Epithelial cell of prostate (primary cell): Measurements from ENCODE around the gene ARMH3.
"Not testable (repeated sequence)": the region's sequence is repeated elsewhere in the genome, so short reads cannot be mapped to it uniquely, and the experiment has no call there.

Experiments
- DNase-seq: peaks from one replicate; pipeline ENCODE4 v3.0.0-alpha.2; 2011; ENCODE audit warnings: low read depth, low spot score
- H3K27ac ChIP-seq: fragments of 450-650 bp; 2 replicates; pipeline ENCODE4 v1.5.1; 2017; ENCODE audit warnings: mild to moderate bottlenecking

Gene ARMH3

DNA sequence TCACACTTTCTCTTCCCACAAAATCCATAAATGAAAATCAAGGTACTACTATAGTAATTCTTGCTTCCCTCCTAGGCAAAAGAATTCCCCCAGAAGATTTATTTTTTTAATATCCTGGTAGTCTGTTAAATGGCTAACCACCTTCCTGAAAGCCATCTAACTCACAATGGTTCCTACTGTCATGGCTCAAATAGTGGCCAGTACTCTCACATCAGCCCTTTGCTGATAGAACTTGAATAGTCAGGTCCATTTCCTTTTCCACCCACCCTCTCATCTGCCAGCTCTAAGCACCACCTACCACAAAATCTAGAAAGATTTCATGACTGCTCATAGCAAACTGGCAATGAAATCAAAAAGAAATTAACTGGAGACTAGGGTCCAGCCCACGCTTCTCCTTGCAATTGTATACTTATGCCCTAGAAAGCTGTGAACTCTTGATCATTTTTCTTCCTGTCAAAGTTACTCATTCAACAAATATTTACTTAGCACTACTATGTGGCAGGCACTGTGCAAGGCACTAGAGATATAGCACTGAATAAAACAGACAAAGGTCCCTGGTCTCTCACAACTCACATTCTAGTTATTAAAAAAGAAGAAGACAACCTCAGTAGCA is 60.4 kb downstream of the ARMH3 start:
- H3K27ac ChIP-seq: no peak overlapping the region
- DNase-seq: no peak

DNA sequence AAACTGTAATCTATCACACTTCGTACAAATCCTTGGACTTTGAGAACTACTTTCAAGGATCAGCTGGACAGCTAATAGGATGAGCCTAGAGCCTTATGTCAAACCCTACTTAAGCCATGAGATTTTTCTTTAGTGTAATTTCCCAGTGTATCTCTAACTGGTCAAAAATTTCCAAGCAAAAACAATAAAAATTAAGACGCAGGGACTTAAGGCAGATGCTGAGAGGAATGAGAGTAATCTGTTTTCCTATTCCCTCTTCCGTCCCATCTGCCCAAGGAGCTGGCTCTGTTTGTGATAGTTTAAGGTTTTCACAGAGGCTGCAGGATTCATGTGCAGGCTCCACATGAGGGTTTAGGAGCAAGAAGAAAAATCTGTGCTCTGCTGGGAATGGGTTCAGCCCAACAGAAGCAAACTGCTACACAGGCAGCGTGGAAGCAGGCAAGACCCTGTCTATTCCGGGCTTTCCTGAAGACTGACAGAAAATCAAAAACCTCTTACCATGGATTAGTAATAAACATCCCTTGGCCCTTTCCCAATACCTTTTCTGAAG is 62.2 kb downstream of the ARMH3 start:
- H3K27ac ChIP-seq: no peak overlapping the region
- no peak for DNase-seq

DNA sequence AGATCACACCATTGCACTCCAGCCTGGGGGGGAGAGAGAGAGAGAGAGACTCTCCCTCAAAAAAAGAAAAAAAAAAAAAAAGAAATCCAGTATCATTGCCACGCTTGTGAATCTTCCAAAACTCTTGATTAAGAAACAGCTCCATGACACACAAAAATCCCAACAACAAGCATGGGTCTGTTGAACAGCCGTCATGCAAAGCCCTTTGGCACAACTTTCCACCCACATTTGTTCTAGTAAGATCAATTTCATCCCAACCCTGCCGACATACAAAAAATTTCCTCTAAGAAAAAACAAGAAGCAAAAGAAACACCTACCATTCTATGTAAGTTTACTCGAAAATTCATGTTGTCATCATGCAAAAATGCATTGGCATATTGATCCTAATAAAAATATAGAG is 62.8 kb downstream of the ARMH3 start:
- no peak overlapping the region for H3K27ac ChIP-seq
- DNase-seq: no peak

DNA sequence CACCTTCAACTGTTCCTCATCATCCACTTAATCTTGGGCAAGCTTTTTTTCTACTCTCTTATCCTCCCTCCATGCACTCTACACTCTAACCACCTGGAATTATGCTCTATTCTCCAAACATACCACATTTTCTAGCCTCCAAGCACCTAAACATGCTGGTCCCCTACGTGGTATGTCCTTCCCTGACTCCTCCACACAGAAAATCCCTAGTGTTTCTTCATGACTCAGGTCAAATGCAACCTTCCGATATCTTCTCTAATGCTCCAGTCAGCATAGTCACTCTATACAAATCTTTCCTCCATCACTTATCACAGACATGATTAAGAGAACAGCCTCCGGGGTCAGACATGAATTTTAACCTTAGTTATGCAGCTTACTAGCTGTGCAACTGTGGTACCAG is 68.8 kb downstream of the ARMH3 start:
- no peak for DNase-seq
- no peak overlapping the region for H3K27ac ChIP-seq

DNA sequence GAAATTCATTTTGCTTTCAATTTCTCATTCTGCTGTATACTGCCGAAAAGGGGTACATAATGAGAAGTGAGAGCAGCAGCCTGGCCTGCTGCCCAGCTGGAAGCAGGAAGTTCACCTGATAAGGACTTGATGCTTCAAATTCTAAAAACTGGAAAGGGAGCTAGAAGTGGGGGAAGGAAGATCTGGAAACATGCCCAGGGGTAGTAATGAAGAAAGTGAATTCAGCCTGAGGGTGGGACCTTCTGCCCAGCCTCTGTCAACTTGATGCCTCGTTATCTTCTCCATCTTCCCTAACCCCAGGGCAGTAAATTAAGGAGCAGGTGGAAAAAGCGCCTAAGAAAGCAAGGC is 69.4 kb downstream of the ARMH3 start:
- no peak for DNase-seq
- H3K27ac ChIP-seq: no peak overlapping the region

DNA sequence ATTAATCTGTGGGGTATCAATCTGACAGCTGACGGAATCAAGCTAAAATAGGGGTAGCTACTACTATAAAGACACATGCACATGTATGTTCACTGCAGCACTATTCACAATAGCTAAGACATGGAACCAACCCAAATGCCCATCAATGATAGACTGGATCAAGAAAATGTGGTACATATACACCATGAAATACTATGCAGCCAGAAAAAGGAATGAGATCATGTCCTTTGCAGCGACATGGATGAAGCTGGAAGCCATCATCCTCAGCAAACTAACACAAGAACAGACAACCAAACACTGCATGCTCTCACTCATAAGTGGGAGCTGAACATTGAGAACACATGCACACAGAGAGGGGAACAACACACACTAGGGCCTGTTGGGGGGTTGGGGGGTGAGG is 75.3 kb downstream of the ARMH3 start:
- not testable (repeated sequence) for DNase-seq, H3K27ac ChIP-seq

DNA sequence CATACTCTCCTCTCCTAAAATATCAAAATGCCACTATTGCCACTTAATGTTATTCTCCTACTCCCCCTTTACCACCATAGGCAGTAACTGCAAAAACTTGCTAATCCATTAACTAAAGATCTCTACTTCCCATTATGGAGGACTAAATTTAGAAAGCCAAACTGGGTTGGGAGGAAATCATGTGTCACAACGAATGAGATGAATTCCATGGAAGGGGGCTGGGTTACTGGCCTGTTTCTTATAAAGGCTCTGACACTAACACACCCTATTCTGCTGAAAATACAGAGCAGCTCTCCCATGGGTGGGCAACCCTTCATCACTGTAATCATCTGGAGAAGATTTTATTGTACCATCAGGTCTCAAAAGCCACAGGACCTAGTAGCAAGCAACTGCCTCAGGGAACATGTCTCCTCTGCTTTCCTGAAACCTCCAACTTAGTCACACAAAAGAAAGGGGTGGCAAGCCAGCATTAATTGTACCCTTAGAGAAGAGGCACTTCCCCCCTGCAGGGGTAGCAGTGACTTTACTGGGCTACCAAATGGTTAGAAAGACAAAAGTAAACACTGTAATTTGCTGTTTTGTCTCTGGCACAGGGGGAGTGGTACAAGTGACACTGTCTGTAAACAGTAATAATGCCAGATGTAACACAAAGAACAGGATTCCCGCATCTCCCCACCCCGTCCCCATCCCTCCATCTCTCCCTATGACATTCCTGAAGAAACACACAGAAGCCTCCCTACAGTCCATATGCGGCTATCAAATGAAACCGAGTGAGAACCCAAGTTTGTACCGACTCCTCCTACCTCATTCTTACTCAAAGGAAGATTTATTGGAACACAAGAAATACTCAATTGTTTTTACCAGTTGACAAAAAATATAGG is 81.6 kb downstream of the ARMH3 start:
- H3K27ac ChIP-seq: no peak overlapping the region
- no peak for DNase-seq

DNA sequence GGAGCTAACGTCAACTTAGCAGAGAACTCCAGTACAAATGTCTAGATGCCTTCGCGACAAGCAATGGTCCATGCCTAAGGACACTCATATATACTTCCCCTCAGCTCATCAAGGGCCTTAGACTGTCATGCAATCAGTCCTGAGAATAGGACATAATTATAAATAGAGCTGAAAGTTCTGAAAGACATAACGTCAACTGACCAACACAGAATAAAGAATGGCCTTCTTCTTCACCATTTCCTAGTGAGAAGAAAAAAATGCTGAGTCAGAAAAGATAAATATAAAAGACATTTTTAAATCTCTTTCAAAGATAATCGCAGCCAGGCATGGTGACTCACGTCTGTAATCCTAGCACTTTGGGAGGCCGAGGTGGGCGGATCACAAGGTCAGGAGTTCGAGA is 83.2 kb downstream of the ARMH3 start:
- no peak for DNase-seq
- no peak overlapping the region for H3K27ac ChIP-seq

DNA sequence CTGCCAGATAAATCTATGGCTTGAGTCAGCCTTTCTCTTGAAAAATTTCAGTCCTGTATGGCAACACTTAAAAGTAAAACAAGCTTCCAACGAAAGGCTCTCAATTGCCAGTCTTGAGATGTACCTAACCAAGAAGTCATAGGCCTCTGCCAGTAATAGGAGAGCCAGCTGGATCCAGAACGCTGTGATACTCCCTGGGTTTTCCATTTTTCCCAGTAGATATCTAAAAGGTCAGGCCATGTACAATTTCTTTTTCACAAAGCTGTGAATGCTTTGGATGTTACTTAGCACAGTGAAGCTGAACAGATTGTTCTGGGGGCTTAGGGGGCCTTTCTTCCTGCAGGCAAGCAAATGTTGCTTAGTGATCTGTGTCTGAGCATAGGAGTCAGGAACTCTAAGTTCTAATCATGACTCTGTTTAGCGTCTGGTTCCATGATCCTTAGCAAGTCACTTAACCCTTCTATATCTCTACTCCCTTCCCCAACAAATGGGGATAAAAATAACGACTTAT is 86.5 kb downstream of the ARMH3 start:
- DNase-seq: no peak
- H3K27ac ChIP-seq: no peak overlapping the region

DNA sequence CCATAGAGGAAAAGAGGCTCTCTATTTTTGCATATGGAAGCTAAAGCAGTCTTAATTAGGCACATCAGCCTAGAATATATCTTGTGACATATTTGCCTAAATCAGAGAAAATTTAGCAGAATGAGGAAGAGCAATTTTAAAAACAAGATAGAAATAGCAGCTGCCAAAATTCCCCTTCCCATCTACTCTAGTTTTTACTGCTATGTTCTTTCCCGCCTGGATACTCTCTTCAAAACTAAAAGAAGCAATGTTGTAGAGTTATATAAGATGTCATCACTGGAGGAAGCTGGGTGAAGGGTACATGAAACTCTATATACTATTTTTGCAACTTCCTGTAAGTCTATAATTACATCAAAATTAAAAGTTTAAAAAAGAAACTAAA is 87.0 kb downstream of the ARMH3 start:
- no peak overlapping the region for H3K27ac ChIP-seq
- no peak for DNase-seq

DNA sequence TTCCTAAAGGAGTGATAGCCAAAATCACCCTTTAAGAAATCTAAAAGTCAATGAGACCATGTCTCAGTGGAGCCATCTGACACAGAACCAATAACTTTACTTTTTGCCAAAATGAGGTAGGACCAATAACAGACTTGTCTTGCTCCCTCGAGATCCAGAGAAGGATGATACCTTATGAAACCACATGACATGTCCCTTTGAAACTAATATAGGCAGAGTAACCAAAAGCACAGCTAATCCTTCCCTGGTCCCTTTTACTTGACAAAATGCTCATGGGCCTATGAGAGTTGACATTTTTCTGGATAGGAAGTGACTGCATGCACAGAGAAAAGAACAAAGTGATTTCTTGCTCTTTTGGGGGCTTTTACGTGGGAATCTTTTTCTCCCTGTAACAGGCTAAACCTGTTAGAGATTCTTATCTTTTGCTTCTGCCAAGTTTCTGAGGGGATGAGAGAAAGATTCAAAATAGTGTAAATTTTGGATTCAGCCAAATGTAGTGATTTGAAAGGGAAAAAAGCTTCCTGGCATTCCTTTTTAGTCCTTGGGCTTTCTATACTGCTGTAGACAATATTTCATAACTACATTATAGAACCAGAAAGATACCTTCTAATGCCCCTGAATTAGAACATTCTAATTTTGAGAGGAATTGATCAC is 87.6 kb downstream of the ARMH3 start:
- DNase-seq: no peak
- no peak overlapping the region for H3K27ac ChIP-seq

DNA sequence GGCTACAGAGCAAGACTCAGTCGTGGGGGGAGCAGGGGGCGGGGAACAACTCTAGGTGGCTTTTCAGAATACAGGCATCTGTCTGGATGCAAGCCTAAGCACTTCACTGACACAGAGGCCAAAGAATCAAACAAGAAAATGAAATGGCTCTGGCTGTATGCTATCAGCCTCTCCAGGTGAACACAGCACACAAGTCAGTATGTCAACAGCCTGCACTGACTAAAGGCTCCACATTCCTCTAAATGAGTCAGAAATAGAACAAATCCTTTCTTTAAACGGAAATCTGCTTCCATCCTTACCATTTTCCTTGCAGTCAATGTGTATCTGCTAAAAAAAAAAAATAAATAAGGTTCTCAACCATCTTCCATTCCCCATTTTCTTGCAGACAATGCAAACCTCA is 88.3 kb downstream of the ARMH3 start:
- DNase-seq: no peak
- H3K27ac ChIP-seq: no peak overlapping the region

DNA sequence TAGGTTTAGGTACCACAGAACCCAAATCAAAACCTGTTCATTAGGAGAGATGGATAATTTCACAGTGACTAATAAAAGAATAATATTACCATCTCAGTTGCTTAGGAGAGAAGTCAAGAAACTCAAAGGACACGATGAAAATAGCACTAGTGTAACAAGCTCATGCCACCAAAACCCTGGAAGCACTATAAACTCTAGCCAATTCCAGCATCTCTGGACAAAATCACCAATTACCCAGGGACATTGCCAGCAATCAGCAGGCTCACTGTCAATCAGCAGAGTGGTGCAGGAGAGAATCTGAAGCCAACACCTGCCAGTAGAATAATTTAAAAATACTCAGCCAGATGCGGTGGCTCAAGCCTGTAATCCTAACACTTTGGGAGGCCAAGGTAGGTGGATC is 88.9 kb downstream of the ARMH3 start:
- no peak for DNase-seq
- H3K27ac ChIP-seq: no peak overlapping the region

DNA sequence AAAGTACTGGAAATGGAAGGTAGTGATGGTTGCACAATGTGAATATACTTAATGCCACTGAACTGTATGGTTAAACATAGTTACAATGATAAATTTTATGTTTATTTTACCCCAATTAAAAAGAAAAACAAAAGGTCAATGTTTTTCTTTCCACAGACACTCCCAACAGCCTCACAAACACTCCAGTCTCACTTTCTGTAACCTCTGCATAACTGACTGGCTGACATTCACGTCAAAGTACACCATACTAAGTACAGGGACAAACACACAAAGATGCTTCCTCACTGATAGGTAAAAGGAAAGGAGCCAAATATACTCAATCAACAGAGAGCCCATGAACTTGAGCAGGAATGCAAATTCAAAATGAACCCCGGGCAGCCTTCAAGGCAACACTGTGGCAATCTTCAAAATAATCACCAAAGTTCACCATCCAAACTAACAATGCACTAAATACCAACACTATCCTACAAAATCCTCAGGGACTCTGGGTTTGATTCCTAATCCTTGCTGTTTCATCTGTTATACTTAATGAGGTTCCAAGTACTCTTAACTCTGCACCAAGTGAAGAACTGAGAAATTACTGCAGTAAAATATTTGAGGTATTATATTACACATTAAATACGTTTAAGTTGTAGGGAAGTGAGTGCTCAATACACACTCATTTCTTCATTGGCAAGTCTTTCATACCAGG is 90.8 kb downstream of the ARMH3 start:
- no peak overlapping the region for H3K27ac ChIP-seq
- DNase-seq: no peak

DNA sequence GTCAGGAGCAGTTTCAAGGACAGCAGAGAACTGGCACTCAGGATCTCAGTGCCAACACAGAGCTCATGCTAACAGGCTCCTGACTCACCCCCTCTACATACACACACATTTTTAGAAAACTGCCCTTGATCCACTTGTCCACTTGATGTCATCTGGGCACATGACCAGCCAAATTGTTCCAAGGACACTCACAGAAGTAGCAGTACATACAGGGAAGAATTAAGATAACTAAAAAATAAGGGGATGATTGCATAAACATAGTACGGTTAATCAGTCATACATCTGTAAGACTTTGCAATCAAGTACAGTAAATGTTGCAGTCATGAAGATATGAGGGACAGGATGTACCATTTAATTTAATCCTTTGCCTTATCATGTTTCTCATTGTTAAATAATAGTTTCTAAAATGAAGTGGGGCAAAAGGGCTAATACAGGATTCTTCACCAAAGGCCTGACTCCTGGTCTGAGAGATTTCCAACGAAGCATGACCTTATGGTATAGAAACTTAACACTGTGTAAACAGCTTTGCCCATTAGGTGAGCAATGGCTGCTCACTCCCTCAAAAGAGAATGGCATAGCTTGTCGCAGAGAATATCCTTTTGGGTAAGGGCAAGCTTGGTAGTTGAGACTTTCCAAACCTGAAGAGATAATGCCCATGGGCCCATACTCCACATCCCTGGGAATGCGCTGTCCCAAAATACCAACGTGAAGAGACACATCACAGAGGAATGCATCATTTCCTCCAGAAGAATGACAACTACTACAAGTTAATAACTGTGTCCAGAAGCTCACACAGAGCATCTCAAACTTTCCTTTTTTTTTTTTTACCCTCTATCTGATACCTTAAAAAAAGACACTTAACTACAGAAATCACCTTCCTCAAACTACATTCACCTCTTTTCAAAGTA is 94.1 kb downstream of the ARMH3 start:
- no peak overlapping the region for H3K27ac ChIP-seq
- no peak for DNase-seq

DNA sequence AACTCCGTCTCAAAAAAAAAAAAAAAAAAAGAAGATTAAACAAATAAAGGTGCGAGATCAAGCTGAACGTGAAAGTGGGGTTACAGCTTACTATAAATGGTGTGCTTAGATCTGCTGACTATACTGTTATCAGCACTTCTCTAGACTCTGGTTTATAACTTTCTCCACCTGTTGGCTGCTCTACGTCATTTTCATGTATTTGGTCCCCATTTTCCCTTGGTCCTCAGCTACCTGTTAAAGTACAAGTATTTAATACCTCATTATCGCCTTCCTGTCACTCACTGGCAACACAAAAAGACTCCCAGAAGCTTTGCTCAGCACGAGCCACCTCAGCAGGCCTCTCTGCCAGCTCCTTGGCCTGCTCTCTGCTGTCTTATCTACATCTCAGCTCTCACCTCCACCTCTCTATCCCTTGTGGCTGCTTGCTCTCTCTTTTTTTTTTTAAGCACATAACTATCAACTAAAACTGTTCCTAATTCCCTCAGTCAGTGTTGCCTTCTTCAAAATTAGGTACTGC is 95.0 kb downstream of the ARMH3 start:
- no peak for DNase-seq
- no peak overlapping the region for H3K27ac ChIP-seq

DNA sequence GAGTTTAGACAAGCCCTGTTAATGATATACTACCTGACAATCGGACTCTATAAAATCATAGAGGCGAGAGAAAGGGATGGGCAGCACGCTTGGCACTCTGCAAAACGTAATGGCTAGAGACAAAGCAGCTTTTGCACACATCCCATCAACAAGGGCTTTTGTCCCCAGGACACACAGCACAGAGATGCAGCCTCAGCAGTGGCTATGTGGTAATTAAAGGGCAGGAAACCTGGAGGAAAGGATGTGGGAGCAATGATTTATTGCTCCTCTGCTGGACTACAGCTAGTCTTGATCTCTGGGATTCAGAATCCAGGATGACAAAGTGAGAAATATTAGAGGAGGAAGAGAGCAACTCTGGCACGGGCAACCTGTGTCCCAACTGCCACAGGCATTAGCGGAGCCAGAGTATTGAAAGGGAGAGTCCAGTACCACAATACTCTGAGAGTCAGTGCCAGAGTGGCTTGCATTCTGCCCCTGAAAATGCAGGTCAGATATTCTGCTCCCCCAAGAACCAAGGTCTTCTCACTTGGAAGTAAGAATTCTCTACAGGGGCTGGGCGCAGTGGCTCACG is 96.5 kb downstream of the ARMH3 start:
- H3K27ac ChIP-seq: no peak overlapping the region
- no peak for DNase-seq

DNA sequence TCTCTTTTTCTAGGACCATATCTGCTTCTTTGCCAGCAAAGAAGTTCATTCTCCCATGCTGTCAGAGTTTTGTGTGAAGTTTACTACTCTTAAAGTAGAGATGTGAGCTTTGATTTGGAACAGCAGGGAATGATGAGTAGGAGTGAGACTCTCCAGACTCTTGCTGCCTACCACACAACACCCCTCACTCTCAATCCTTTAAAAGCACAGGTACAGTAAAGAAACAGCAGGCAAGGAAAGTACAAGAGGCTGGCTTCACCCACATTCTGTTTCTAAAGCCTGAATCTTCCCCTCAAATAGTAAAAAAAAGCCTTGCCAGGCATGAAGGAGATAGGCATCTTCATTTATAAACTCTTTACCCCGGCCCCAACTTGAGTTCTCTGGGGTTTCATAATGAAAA is 97.3 kb downstream of the ARMH3 start:
- H3K27ac ChIP-seq: no peak overlapping the region
- no peak for DNase-seq

DNA sequence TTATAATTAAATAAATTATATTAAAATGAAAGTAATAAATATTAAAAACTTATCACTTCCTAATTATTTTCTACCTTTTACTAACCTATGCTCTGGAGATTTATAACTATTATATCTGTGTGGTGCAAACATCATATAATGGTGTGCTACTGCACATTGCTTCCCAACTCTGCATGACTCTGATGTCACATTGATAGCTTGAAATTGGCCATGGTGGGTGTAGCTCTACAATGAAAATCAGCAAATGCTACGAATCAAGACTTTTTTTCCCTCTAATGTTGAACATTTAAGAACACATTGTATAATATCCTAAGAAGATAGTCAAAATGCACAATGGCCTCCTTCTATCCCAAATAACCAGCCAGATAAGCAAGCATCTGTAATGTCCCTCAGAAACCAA is 99.1 kb downstream of the ARMH3 start:
- no peak for DNase-seq
- no peak overlapping the region for H3K27ac ChIP-seq
